Endothelial cell of umbilical vein (primary cell): Measurements from ENCODE around the gene HK3. TPM values are rescaled to one million over a fixed set of nuclear protein-coding genes. Genes with fewer than 3 reads are reported as not detected.

Experiments
- BruUV-seq: library from RNA; stranded (reverse); fragments of 400-500 nt; replicated peaks from 2 replicates; lab custom pipeline; 2021; lab: Mats Ljungman, UMichigan
- CTCF ChIA-PET: fragments of 300-600, 350-600 bp; sonication (Branson Sonifier 250); formaldehyde crosslinking; loops from one replicate; lab custom pipeline; 2021; ENCODE audit warnings: antibody characterized with exemption, inconsistent platforms; lab: Charles Lee
- POLR2A ChIA-PET: fragments of 300-600, 350-600 bp; sonication (Branson Sonifier 250); formaldehyde crosslinking; loops from one replicate; lab custom pipeline; 2021; ENCODE audit warnings: antibody characterized with exemption, inconsistent platforms; lab: Charles Lee
- DNase-seq: peaks from one replicate; pipeline ENCODE4 v3.0.0-alpha.2; 2011; ENCODE audit warnings: low read depth, low spot score
- FAIRE-seq: peaks from 2 replicates; lab custom pipeline; 2011; peaks lifted over from hg19 to GRCh38; lab: Jason Lieb, UNC
- H2AFZ ChIP-seq: 2 replicates; pipeline ENCODE4 v1.6.0; 2012; ENCODE audit warnings: low read depth, low read length, control low read depth, inconsistent platforms
- H3K27ac ChIP-seq: 2 replicates; pipeline ENCODE4 v1.5.1; 2011; ENCODE audit warnings: low read depth, mild to moderate bottlenecking, control low read depth, low read length, moderate library complexity; ENCODE audit not compliant: insufficient read depth
- H3K27me3 ChIP-seq, 2 experiments: 2 replicates each; pipeline versions ENCODE4 v1.6.0 to v1.6.1; 2011; ENCODE audit warnings: low read length in 2 of 2, mixed read lengths in 1 of 2; ENCODE audit not compliant: control insufficient read depth in 2 of 2, insufficient read depth in 2 of 2
- H3K36me3 ChIP-seq, 2 experiments: 2 replicates in 1 of 2; 3 replicates in 1 of 2; pipeline ENCODE4 v1.5.1; 2011; ENCODE audit warnings: low read length in 2 of 2, mild to moderate bottlenecking in 1 of 2, moderate library complexity in 1 of 2; ENCODE audit not compliant: control insufficient read depth in 2 of 2, insufficient read depth in 2 of 2; ENCODE audit errors: extremely low read depth in 1 of 2
- H3K4me1 ChIP-seq: 3 replicates; pipeline ENCODE4 v1.5.1; 2011; ENCODE audit warnings: mild to moderate bottlenecking, low read length; ENCODE audit not compliant: control insufficient read depth, insufficient read depth; ENCODE audit errors: extremely low read depth
- H3K4me2 ChIP-seq: 2 replicates; pipeline ENCODE4 v1.6.1; 2011; ENCODE audit warnings: low read length, control low read depth, mixed read lengths; ENCODE audit not compliant: insufficient read depth
- H3K4me3 ChIP-seq, 3 experiments: fragments of 200-600 bp in 1 of 3; sonication (generic), shearing (Covaris generic) in 1 of 3; replicated peaks in 1 of 3; 2 replicates each; pipeline ENCODE4 v1.5.1; 2011 to 2016; ENCODE audit warnings: control low read depth in 3 of 3, low read length in 3 of 3, mild to moderate bottlenecking in 2 of 3, inconsistent platforms in 1 of 3, low read depth in 1 of 3, moderate library complexity in 1 of 3; ENCODE audit not compliant: insufficient read depth in 1 of 3
- H3K79me2 ChIP-seq: 2 replicates; pipeline ENCODE4 v1.6.0; 2012; ENCODE audit warnings: low read length, inconsistent platforms; ENCODE audit not compliant: control insufficient read depth, insufficient read depth
- H3K9ac ChIP-seq: replicated peaks from 2 replicates; pipeline ENCODE3; 2011; ENCODE audit warnings: low read length, control low read depth; ENCODE audit not compliant: insufficient read depth; ENCODE audit errors: extremely low read depth
- H3K9me1 ChIP-seq: replicated peaks from 3 replicates; pipeline ENCODE4 v1.6.0; 2011; ENCODE audit warnings: mild to moderate bottlenecking, low read length; ENCODE audit not compliant: control insufficient read depth, insufficient read depth; ENCODE audit errors: extremely low read depth
- H3K9me3 ChIP-seq: replicated peaks from 2 replicates; pipeline ENCODE4 v1.5.1; 2012; ENCODE audit warnings: low read length, inconsistent platforms; ENCODE audit not compliant: control insufficient read depth, insufficient read depth
- H4K20me1 ChIP-seq: replicated peaks from 2 replicates; pipeline ENCODE3; 2011; ENCODE audit warnings: mild to moderate bottlenecking, low read length; ENCODE audit not compliant: control insufficient read depth, insufficient read depth; ENCODE audit errors: extremely low read depth
- CTCF ChIP-seq, 2 donors: IDR thresholded peaks; 1 replicate in 1 of 2; 2 replicates in 1 of 2; pipeline ENCODE4 v1.5.1; 2011; ENCODE audit warnings: low read length in 2 of 2, mild to moderate bottlenecking in 2 of 2, moderate library complexity in 2 of 2, control low read depth in 1 of 2, inconsistent platforms in 1 of 2, low read depth in 1 of 2; ENCODE audit not compliant: insufficient read depth in 1 of 2; ENCODE audit errors: extremely low read depth in 1 of 2
- EZH2 ChIP-seq: IDR thresholded peaks from 2 replicates; pipeline ENCODE4 v1.6.1; 2012; ENCODE audit warnings: borderline replicate concordance, low read depth, mild to moderate bottlenecking, moderate library complexity, low read length, inconsistent platforms; ENCODE audit not compliant: severe bottlenecking
- FOS ChIP-seq: IDR thresholded peaks from 2 replicates; pipeline ENCODE4 v1.6.1; 2011; ENCODE audit warnings: mild to moderate bottlenecking, low read length, moderate library complexity, borderline replicate concordance; ENCODE audit not compliant: insufficient read depth
- GATA2 ChIP-seq: IDR thresholded peaks from 2 replicates; pipeline ENCODE4 v1.7.0; 2011; ENCODE audit warnings: low read depth, mild to moderate bottlenecking, moderate library complexity, mixed read lengths, low read length; ENCODE audit not compliant: insufficient read length, insufficient read depth
- JUN ChIP-seq: IDR thresholded peaks from 2 replicates; pipeline ENCODE4 v1.6.1; 2011; ENCODE audit warnings: borderline replicate concordance, low read depth; ENCODE audit not compliant: insufficient read length, insufficient read depth
- MYC ChIP-seq: IDR thresholded peaks from one replicate; pipeline ENCODE4 v1.6.1; 2011; ENCODE audit warnings: mild to moderate bottlenecking, low read depth, low read length
- POLR2A ChIP-seq: IDR thresholded peaks from 2 replicates; pipeline ENCODE4 v1.6.1; 2012; ENCODE audit warnings: low read depth, mild to moderate bottlenecking, control low read depth, low read length
- POLR2AphosphoS5 ChIP-seq: IDR thresholded peaks from 2 replicates; pipeline ENCODE4 v1.6.1; 2012; ENCODE audit warnings: low read depth, mild to moderate bottlenecking, control low read depth, low read length, moderate library complexity; ENCODE audit not compliant: insufficient read depth
- dilution Hi-C: fragments of 300-500 bp; cut with MboI; formaldehyde crosslinking; loops from one replicate; pipeline ENCODE4 v1.15.0; 2019; ENCODE audit warnings: low sequenced_read_pairs; ENCODE audit not compliant: extremely low pct_ligation_motif_present
- intact Hi-C: fragments of 100-400 bp; cut with micrococcal nuclease; formaldehyde crosslinking; loops from one replicate; pipeline ENCODE4 v1.10.0; 2022
- polyA plus RNA-seq, 4 experiments: library from polyadenylated mRNA; depleted of rRNA in 3 of 4; stranded (reverse) in 3 of 4; unstranded in 1 of 4; fragments of >200 nt; gene quantifications; 2 replicates each; pipeline versions ENCODE4 v1.2.1 to v1.2.3, GENCODE V29; 2011 to 2012; ENCODE audit warnings: missing spikeins in 1 of 4
- total RNA-seq: library from RNA; stranded (reverse); gene quantifications from 2 replicates; pipeline ENCODE4 v1.2.3, GENCODE V29; 2021
- TF ChIP-seq, protein P1 (sequence below): IDR thresholded peaks from 2 replicates; pipeline ENCODE4 v1.6.1; 2011; ENCODE audit not compliant: insufficient read depth, insufficient read length

The HK3 gene
- total and polyA plus RNA-seq, 2 donors (not counting 3 experiments of a cell fraction or from before 2014, with no cell fraction given) = not detected

DNA sequence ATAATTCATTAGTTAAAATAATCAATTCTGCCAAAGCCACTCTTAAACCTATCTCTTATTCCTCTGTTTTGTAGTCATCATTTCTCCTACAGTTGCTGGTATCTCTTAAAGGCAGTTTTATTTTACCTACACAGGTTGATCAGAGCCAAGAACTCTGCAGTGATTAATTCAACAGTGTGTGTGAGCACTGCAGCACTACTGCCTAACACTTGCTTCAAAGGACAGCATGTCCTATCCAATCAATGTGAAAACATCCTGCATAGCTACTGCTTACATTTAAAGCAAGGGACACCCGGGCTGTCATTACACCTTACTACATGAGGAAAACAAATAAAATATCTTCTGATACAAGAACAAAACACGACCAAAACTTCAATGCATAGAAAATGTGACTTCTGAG, 45.1 kb upstream of the HK3 start:
- no peaks in the 10 kb centered on the region for H3K9me1 ChIP-seq
- no peaks in the 10 kb centered on the region for H3K27me3 ChIP-seq
- H3K9ac ChIP-seq = no peak overlapping the region
- DNase-seq = no peak
- TF ChIP-seq MYC (no peak), POLR2A (no peak), CTCF (IDR thresholded peaks at IDR 0.05; ENCODE audit: extremely low read depth in 1 of 2, insufficient read depth in 1 of 2, low read depth in 1 of 2, low read length in 2 of 2) (no peak), EZH2 (no peak), GATA2 (no peak), POLR2AphosphoS5 (no peak), FOS (no peak), JUN (no peak)
- TF ChIP-seq, protein P1, sequence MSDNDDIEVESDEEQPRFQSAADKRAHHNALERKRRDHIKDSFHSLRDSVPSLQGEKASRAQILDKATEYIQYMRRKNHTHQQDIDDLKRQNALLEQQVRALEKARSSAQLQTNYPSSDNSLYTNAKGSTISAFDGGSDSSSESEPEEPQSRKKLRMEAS = no peak
- BruUV-seq = no TSS peak
- peaks cover 15 to 18% of the 10 kb centered on the region in 2 experiments for H3K36me3 ChIP-seq
- H3K4me3 ChIP-seq = no peak overlapping the region
- CTCF ChIA-PET = no interaction called here
- no peak overlapping the region for H3K4me2 ChIP-seq
- FAIRE-seq = no peak
- intact Hi-C loops = no loop called here
- H3K79me2 ChIP-seq = no peaks in the 10 kb centered on the region
- H3K9me3 ChIP-seq = no peaks in the 10 kb centered on the region
- H3K27ac ChIP-seq = no peak overlapping the region
- POLR2A ChIA-PET = no interaction called here
- peaks cover 7% of the 10 kb centered on the region for H3K4me1 ChIP-seq
- dilution Hi-C loops = no loop called here
- no peak overlapping the region for H2AFZ ChIP-seq
- H4K20me1 ChIP-seq = no peaks in the 10 kb centered on the region
